Effector memory CD4-positive, alpha-beta T cell (primary cell): ENCODE measurements around the gene GRAMD1B.

Experiments used
- DNase-seq, 3 donors: peaks; one replicate each; pipeline ENCODE4 v3.0.0-alpha.2; 2020
- H3K27ac ChIP-seq: 2 replicates; pipeline ENCODE4 v1.7.0; 2013; ENCODE audit warnings: mild to moderate bottlenecking, low read length, moderate library complexity; ENCODE audit not compliant: insufficient read depth, poor library complexity, severe bottlenecking
- H3K27me3 ChIP-seq: replicated peaks from 2 replicates; pipeline ENCODE4 v1.7.0; 2013; ENCODE audit warnings: mild to moderate bottlenecking, low read length; ENCODE audit not compliant: insufficient read depth, control insufficient read depth, poor library complexity, severe bottlenecking
- H3K36me3 ChIP-seq: 2 replicates; pipeline ENCODE4 v1.7.0; 2013; ENCODE audit warnings: mild to moderate bottlenecking, low read length, moderate library complexity; ENCODE audit not compliant: control insufficient read depth, insufficient read depth
- H3K4me1 ChIP-seq: 2 replicates; pipeline ENCODE4 v1.7.0; 2013; ENCODE audit warnings: low read length, mild to moderate bottlenecking; ENCODE audit not compliant: control insufficient read depth, insufficient read depth, poor library complexity, severe bottlenecking
- H3K4me3 ChIP-seq: 2 replicates; pipeline ENCODE4 v1.7.0; 2013; ENCODE audit warnings: low read length, low read depth, mild to moderate bottlenecking; ENCODE audit not compliant: insufficient read depth, poor library complexity, severe bottlenecking
- H3K9me3 ChIP-seq: 2 replicates; pipeline ENCODE4 v1.7.0; 2013; ENCODE audit warnings: mild to moderate bottlenecking, low read length, moderate library complexity; ENCODE audit not compliant: control insufficient read depth

The GRAMD1B gene

DNA sequence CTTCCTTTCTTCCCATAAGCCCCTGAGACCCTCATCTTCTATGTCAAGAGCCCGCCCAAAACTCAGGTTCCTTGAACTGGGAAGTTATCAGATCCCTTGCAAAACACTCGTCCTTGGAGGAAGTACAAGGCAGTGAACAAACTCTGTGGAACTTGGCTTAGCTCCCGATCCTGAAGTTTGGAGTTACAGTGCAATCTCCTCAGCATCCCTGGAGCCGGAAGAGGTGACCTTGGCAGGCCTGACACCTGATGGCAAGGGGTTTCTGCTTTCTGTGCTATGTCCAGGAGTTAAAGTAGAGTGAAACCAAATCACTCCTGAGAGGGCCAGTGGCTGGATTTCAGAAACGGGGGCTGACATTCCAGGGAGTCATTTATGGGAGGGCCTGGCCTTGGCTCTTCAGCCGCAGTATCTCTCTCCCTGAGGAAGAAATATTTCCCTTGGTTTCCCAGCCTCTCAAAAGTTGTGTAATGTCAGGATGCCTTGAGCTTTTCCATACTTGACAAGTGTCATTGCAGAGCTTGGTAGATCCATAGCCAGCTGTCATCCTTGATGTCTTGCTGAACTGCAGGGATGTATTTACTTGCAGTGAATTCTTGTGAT is 1.9 kb upstream of the GRAMD1B start:
- H3K27me3 ChIP-seq: no peaks in the 10 kb centered on the region
- no peaks in the 10 kb centered on the region for H3K9me3 ChIP-seq
- peaks cover 8% of the 10 kb centered on the region for H3K4me1 ChIP-seq
- no peaks in the 10 kb centered on the region for H3K36me3 ChIP-seq
- DNase-seq: no peak
- no peak overlapping the region for H3K27ac ChIP-seq
- H3K4me3 ChIP-seq: no peak overlapping the region

DNA sequence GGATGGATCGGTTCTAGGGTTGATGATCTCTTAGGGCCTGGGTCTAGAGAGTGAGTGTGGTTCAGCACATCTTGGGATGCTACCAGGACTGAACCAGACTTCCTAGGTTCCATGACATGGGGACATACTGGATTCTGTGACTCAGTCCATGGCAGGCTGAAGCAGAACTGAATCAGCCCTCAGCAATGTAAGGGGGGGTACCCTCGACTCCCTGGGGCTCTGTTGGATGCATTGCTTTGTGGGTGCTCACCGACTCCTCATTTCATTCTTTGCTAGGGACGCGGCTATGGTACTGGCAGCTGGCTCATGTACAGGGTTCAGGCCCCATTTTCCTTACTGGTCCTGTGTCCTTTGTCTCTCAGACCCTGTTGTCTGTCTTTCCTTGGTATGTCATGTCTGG is 733 bp upstream of the GRAMD1B start:
- no peaks in the 10 kb centered on the region for H3K27me3 ChIP-seq
- no peak overlapping the region for H3K4me3 ChIP-seq
- DNase-seq: no peak
- no peaks in the 10 kb centered on the region for H3K36me3 ChIP-seq
- H3K27ac ChIP-seq: no peak overlapping the region
- H3K4me1 ChIP-seq: peaks cover 8% of the 10 kb centered on the region
- no peaks in the 10 kb centered on the region for H3K9me3 ChIP-seq

DNA sequence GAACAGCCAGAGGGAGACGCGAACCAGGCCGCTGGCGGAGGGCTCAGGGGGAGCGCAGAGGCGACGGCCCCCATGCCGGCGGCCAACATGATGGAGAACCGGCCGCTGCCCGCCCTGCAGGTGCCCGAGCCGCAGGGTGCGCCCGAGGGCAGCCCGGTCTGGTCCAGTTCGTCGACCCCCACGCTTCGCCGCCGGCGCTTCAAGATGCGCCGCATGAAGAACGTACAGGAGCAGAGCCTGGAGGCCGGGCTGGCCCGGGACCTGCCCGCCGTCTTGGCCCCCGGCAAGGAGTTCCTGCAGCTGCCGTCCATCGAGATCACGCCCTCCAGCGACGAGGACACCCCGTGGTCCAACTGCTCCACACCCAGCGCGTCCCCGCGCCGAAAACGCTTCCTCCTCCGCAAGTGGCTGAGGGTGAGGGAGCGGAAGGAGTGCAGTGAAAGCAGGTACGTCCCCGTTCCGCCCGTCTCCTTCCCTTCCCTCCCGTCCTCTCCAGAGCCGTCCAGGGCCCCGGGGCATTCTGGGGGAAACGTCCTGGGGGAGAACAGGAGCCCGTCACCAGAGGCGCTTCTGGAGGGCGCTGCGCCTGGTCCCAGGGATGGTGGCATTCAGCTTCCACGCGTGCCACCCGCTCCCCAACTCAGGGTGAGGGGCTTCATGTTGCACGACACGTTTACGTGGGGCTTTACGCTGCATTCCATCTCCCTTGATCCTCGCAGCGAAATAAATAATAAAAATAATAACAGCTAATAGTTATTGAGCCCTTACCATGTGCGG is 840 bp downstream of the GRAMD1B start:
- Histone ChIP-seq H3K4me1 (peaks cover 8% of the 10 kb centered on the region), H3K27ac (peak overlapping the region; percentile 59)
- DNase-seq: peak; percentile 34 to 52 (median 40)

DNA sequence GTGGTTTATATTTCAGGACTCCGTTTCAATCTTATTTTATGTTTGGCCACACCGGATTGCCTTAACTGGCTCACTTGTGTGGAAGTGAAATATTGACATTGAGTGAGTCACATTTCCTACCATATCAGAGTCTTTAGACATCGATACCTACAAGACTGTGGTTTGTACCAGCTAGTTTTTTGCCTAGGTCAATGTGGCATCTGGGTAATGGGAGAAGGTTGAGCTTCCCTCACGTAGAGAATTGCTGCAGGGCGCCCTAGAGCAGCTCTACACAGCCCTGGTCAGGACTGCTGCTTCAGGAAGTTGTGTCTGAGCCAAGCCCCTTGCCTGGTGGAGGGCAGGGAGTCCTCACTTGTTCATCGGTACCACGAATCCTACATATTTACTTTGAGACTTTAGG is 1.6 kb downstream of the GRAMD1B start:
- Histone ChIP-seq H3K4me1 (peaks cover 8% of the 10 kb centered on the region), H3K27me3 (no peaks in the 10 kb centered on the region), H3K27ac (peak overlapping the region; percentile 59), H3K4me3 (peak overlapping the region; percentile 74), H3K36me3 (no peaks in the 10 kb centered on the region), H3K9me3 (no peaks in the 10 kb centered on the region)
- DNase-seq: no peak

More for the DNA sequence above, 840 bp downstream of the GRAMD1B start:
- no peaks in the 10 kb centered on the region for H3K9me3 ChIP-seq
- peak overlapping the region; percentile 74 for H3K4me3 ChIP-seq
- no peaks in the 10 kb centered on the region for H3K36me3 ChIP-seq
- H3K27me3 ChIP-seq: no peaks in the 10 kb centered on the region

DNA sequence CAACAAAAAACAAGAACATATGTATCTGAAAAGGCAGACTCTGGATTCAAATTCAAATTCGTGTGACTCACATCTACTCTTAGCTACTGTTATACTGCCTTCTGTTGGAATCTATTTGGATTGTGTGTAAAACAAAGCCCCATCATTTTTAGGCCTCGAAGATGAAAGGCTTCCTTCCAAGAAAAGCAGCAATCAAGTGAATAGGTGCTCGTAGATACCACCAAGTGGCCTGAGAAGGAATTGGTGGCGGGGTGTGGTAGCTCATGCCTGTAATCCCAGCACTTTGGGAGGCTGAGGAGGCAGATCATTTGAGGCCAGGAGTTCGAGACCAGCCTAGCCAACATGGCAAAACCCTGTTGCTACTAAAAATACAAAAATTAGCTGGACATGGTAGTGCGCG is 4.2 kb downstream of the GRAMD1B start:
- Histone ChIP-seq H3K27me3 (no peaks in the 10 kb centered on the region), H3K9me3 (no peaks in the 10 kb centered on the region), H3K4me1 (peaks cover 8% of the 10 kb centered on the region), H3K36me3 (no peaks in the 10 kb centered on the region), H3K27ac (no peak overlapping the region), H3K4me3 (no peak overlapping the region)
- DNase-seq: no peak

DNA sequence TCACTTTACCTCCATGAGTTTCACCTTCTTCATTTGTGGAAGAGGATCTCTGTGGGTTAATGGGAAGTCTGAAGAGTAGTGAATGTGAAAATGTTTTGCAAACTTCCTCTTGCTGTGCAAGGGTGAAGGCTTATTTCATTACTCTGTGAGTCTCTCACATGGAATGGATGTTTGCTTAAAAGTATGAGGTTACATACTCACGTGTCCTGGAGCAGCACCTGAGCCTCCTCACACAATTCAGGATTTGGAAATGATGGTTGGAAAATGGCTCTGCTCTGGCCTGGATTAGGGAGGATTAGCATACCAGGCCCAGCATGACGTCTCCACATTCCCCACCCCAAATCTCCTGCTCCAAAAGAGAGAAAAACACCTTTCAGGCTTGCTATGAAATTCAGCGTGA is 4.8 kb downstream of the GRAMD1B start:
- no peaks in the 10 kb centered on the region for H3K9me3 ChIP-seq
- DNase-seq: no peak
- no peak overlapping the region for H3K27ac ChIP-seq
- peaks cover 8% of the 10 kb centered on the region for H3K4me1 ChIP-seq
- H3K4me3 ChIP-seq: no peak overlapping the region
- H3K36me3 ChIP-seq: no peaks in the 10 kb centered on the region
- H3K27me3 ChIP-seq: no peaks in the 10 kb centered on the region

DNA sequence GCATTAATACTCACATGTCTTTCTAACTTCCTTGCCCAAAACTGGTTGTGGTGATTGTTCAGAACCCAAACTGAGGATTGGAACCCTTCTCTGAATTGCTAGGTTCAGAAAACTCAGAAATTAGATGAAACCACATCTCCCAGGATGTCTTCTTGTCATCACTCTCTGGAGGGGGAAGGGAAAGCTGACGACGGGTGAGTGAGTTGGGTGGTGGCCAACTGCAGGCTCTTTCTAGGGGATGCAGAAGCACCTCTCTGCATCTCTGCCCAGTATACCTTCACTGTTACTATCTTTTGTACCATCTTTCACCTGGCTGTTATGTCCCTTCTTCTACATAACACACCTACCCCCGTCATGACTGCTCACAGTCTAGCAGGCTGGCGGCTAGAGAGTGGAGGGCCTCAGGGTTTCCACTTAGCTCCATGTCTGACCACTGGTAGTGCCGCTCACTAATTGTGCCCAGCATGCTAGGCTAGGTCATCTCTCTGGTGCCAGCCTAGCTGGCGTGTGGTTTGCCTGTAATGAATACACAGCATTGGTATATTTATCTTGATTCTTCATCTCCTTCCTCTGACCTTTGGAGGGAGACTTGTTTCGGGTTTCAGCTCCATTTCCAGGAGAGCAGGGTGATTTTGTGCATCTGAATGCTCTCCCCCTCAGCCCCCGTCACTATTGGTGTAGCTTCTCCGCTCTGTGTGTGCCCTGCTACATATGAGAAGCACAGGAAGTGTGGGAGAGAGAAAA is 7.3 kb downstream of the GRAMD1B start:
- no peaks in the 10 kb centered on the region for H3K4me1 ChIP-seq
- no peak overlapping the region for H3K4me3 ChIP-seq
- no peaks in the 10 kb centered on the region for H3K36me3 ChIP-seq
- DNase-seq: no peak
- no peaks in the 10 kb centered on the region for H3K9me3 ChIP-seq
- no peaks in the 10 kb centered on the region for H3K27me3 ChIP-seq
- H3K27ac ChIP-seq: no peak overlapping the region

DNA sequence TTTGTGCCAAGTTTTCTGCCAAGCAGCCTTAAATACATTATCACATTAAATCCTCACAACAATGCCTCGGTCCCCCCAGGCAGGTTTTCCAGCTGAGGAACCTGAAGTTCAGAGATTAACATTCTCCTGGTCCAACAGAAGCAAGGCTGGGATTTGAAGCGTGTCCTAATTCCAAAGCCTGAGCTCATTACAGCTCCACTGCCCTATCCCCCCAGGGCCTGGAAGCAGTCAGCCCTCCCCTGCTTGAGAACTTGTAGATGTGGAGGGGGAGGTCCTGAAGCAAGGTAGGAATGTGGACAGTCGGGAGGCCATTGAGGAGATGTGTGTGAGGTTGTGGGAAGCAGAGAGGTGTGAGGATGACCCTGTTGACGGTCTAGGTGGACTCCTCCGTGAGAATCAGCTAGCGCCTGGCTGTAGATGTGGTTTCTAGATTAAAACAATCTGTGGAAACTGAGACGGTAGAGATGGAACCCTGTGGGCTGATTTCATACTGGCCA is 8.1 kb downstream of the GRAMD1B start:
- Histone ChIP-seq H3K4me1 (no peaks in the 10 kb centered on the region), H3K27ac (no peak overlapping the region), H3K9me3 (no peaks in the 10 kb centered on the region), H3K4me3 (no peak overlapping the region), H3K27me3 (no peaks in the 10 kb centered on the region), H3K36me3 (no peaks in the 10 kb centered on the region)
- DNase-seq: no peak

DNA sequence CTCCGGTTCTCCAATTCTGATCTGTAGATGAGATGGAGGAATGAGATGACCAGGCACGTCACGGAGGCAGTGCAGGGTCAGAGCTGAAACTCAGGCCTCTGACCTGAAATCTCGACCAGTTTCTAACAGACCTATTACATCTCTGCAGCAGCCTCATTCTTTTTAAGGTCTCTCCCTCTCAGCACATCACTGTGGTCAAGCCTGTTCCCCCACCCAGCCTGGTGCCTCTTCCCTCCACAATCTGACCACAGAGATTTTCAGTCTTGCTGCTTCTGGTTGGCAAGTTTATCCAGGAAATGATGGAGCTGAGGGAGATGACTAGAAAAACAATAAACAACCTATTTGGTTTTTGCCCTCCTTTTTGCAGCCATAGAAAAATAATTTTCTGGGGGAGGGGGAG is 9.5 kb downstream of the GRAMD1B start:
- Histone ChIP-seq H3K9me3 (no peaks in the 10 kb centered on the region), H3K27ac (no peak overlapping the region), H3K36me3 (no peaks in the 10 kb centered on the region), H3K4me1 (no peaks in the 10 kb centered on the region), H3K4me3 (no peak overlapping the region), H3K27me3 (no peaks in the 10 kb centered on the region)
- DNase-seq: no peak

DNA sequence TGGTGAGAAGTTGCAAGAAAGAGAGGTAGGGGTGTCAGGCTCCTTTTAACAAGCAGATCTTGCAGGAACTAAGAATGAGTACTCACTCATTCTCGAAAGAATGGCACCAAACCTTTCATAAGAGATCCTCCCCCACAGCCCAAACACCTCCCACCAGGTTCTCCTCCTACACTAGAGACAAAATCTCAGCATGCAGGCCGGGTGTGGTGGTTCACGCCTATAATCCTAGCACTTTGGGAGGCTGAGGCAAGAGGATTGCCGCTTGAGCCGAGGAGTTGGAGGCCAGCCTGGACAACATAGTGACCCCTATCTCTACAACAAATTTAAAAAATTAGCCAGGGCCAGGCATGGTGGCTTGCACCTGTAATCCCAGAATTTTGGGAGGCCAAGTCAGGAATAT is 11.1 kb downstream of the GRAMD1B start:
- Histone ChIP-seq H3K9me3 (no peaks in the 10 kb centered on the region), H3K4me3 (no peak overlapping the region), H3K36me3 (no peaks in the 10 kb centered on the region), H3K4me1 (no peaks in the 10 kb centered on the region), H3K27ac (no peak overlapping the region), H3K27me3 (no peaks in the 10 kb centered on the region)
- no peak for DNase-seq
